AG04450 (cell line): Measurements from ENCODE around the gene ZSCAN10. TPM values are rescaled to one million over a fixed set of nuclear protein-coding genes. Genes with fewer than 3 reads are reported as not detected.
"Not testable (repeated sequence)": the region's sequence is repeated elsewhere in the genome, so short reads cannot be mapped to it uniquely, and the experiment has no call there.

ENCODE experiments used
- CTCF ChIA-PET: fragments of 300-600, 350-600 bp; formaldehyde crosslinking; extraction: SDS; loops from one replicate; lab custom pipeline; 2022; ENCODE audit warnings: antibody characterized with exemption, inconsistent platforms; lab: Charles Lee
- POLR2A ChIA-PET: fragments of 350-600 bp; formaldehyde crosslinking; extraction: SDS; loops from one replicate; lab custom pipeline; 2021; ENCODE audit warnings: antibody characterized with exemption, inconsistent platforms; lab: Yijun Ruan, JAX
- DNase-seq: peaks from one replicate; pipeline ENCODE4 v3.0.0-alpha.2; 2011; ENCODE audit warnings: low read depth, low spot score
- H3K27ac ChIP-seq: one replicate; pipeline ENCODE4 v1.5.1; 2012; ENCODE audit warnings: low read depth, low read length, control low read depth
- H3K27me3 ChIP-seq: one replicate; pipeline ENCODE4 v1.6.0; 2012; ENCODE audit warnings: low read length; ENCODE audit not compliant: control insufficient read depth, insufficient read depth
- H3K4me3 ChIP-seq: 2 replicates; pipeline ENCODE4 v1.5.1; 2011; ENCODE audit warnings: mild to moderate bottlenecking, low read depth, low read length, control low read depth
- H3K9me3 ChIP-seq: 2 replicates; pipeline ENCODE4 v1.5.1; 2012; ENCODE audit warnings: low read length; ENCODE audit not compliant: control insufficient read depth, insufficient read depth
- CTCF ChIP-seq: IDR thresholded peaks from 2 replicates; pipeline ENCODE4 v1.5.1; 2011; ENCODE audit warnings: low read depth, low read length, control low read depth, inconsistent platforms
- polyA plus RNA-seq: library from polyadenylated mRNA; depleted of rRNA; stranded (reverse); fragments of >200 nt; gene quantifications from 2 replicates; pipeline ENCODE4 v1.2.3, GENCODE V29; 2011

Gene ZSCAN10
- polyA plus RNA-seq, 1 experiment: not detected

DNA sequence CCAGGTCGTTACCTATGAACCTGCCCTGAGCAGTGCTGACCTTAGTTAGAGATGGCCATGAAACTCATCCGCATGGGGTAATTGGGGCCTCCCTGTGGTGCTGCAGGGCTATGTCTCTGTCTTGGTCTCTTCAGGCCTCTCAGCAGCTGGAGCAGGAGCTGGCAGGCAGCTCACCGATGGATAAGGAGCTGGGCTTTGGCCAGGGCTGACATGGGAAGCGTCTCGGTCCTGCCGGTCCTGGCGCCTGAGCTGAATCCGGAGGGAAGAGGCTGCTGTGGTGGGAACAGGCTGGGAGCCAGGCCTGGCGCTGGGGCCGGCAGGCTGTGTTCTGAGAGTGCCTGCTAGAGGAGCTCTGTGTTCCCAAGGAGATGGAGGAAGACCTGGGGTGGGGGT, 23.6 kb downstream of the ZSCAN10 start:
- POLR2A ChIA-PET: interaction anchor here (0.6 kb wide), 1 partner anchor 27 kb away, joined by 7 read pairs; no protein-coding TSS in a partner anchor
- peaks cover 23% of the 10 kb centered on the region for H3K27me3 ChIP-seq
- CTCF ChIA-PET: interaction anchor here (0.6 kb wide), 2 partner anchors 777 to 1283 kb away, joined by 3 to 5 read pairs; no protein-coding TSS in a partner anchor
- H3K27ac ChIP-seq: no peak overlapping the region
- no peak for TF ChIP-seq CTCF
- H3K4me3 ChIP-seq: no peak overlapping the region
- H3K9me3 ChIP-seq: no peaks in the 10 kb centered on the region
- DNase-seq: no peak

GRCh38 chr16:3074860-3075522, 24.1 kb downstream of the ZSCAN10 start:
- no peak for TF ChIP-seq CTCF
- peaks cover 19% of the 10 kb centered on the region for H3K27me3 ChIP-seq
- ChIA-PET CTCF (interaction anchor here (0.6 kb wide), 3 partner anchors 37 to 1283 kb away, joined by 3 read pairs; no protein-coding TSS in a partner anchor), POLR2A (interaction anchor here (0.6 kb wide), 1 partner anchor 27 kb away, joined by 7 read pairs; no protein-coding TSS in a partner anchor)
- H3K4me3 ChIP-seq: no peak overlapping the region
- H3K9me3 ChIP-seq: no peaks in the 10 kb centered on the region
- no peak for DNase-seq
- H3K27ac ChIP-seq: no peak overlapping the region

GRCh38 chr16:3073448-3073847, 25.6 kb downstream of the ZSCAN10 start:
- TF ChIP-seq CTCF: no peak
- no peak for DNase-seq
- POLR2A ChIA-PET: no interaction called here
- H3K9me3 ChIP-seq: no peaks in the 10 kb centered on the region
- no peak overlapping the region for H3K4me3 ChIP-seq
- CTCF ChIA-PET: no interaction called here
- H3K27ac ChIP-seq: no peak overlapping the region
- H3K27me3 ChIP-seq: peaks cover 14% of the 10 kb centered on the region

DNA sequence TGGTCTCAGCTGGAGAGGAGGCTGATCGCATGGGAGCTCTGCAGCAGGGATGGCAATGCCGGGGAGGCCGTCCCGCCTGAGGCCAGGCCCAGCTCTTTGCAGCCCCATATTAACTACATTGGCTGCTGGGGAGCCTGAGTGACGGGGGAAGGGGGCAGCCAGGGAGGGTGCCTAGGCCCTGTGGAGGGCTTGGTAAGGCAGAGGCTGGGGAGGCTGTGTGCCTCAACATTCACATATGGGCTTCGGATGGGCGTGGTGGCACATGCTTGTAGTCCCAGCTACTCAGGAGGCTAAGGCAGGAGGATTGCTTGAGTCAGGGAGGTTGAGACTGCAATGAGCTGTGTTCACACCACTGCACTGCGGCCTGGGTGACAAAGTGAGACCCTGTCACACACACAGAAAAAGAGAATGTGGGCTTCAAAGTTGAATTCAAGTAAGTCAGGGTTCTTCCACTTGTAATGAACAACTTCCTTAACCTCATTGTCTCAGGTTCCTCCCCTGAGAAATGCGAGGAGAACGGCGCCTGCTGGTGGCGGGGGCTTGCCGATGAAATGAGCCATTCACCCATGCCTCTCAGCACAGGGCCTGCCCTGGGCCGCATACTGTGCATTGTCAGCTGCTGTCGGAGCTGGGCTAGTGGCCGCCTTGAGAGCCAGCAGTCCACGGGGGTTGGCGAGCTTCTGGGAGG, 26.4 kb downstream of the ZSCAN10 start:
- H3K27ac ChIP-seq, H3K9me3 ChIP-seq, CTCF ChIA-PET, H3K4me3 ChIP-seq, DNase-seq, POLR2A ChIA-PET: not testable (repeated sequence)
- peaks cover 13% of the 10 kb centered on the region for H3K27me3 ChIP-seq

DNA sequence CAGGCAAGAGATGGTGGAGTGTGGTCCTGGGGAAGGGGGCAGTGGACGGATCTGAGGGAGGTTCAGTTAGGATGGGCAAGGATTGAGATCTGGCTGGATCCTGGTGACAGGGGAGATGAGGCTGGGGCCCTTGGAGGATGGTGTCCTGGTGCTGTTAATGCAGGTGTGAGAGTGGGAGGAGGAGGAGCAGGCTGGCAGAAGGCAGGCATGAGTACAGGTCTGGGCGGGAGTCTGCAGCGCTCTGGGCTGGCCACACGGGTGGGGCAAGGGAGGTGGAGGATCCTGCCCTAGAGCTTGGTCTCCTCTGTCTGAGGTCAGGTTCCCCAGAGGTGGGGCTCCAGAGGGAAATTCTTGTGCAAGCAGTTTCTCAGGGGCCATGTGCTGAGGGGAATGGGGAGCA, 26.9 kb downstream of the ZSCAN10 start:
- H3K27me3 ChIP-seq, H3K4me3 ChIP-seq, DNase-seq, CTCF ChIA-PET, H3K27ac ChIP-seq, H3K9me3 ChIP-seq, POLR2A ChIA-PET: not testable (repeated sequence)

- H3K4me3 ChIP-seq: no peak overlapping the region
- ChIA-PET POLR2A (no interaction called here), CTCF (no interaction called here)
Observed at GRCh38 chr16:3071655-3072054, 27.4 kb downstream of the ZSCAN10 start.

More at GRCh38 chr16:3071655-3072054, 27.4 kb downstream of the ZSCAN10 start:
- Histone ChIP-seq H3K9me3 (no peaks in the 10 kb centered on the region), H3K27me3 (peaks cover 5% of the 10 kb centered on the region), H3K27ac (no peak overlapping the region)
- no peak for DNase-seq
- no peak for TF ChIP-seq CTCF
